ENCODE measurements around the gene THOP1.
A peak's percentile ranks its signal among the peaks of the same experiment; 100 is the strongest.
"Not testable (repeated sequence)": the region's sequence is repeated elsewhere in the genome, so short reads cannot be mapped to it uniquely, and the experiment has no call there.

The THOP1 gene

GRCh38 chr19:2782936-2783780 is 2.1 kb upstream of the THOP1 start, which contains the start of gene SGTA:
SGTA (minus strand) TSS chr19:2783273; CDS start chr19:2769068, 14,205 bp downstream.
- peak; percentile 96 for DNase-seq

GRCh38 chr19:2783781-2784145 is 1.5 kb upstream of the THOP1 start:
- no peak for DNase-seq

GRCh38 chr19:2787115-2787514 is 1.8 kb downstream of the THOP1 start:
- no peak for DNase-seq

GRCh38 chr19:2788237-2788636 is 2.9 kb downstream of the THOP1 start:
- DNase-seq = no peak

- no peak for DNase-seq
Measured at GRCh38 chr19:2790194-2790556, 4.9 kb downstream of the THOP1 start.

GRCh38 chr19:2790557-2791271 is 5.4 kb downstream of the THOP1 start:
- no peak for DNase-seq

- no peak for DNase-seq
Measured at GRCh38 chr19:2791440-2791839, 6.1 kb downstream of the THOP1 start.

GRCh38 chr19:2791876-2792275 is 6.6 kb downstream of the THOP1 start:
- no peak for DNase-seq

GRCh38 chr19:2792666-2793065 is 7.4 kb downstream of the THOP1 start:
- not testable (repeated sequence) for DNase-seq

- DNase-seq = no peak
Measured at GRCh38 chr19:2793126-2793525, 7.8 kb downstream of the THOP1 start.

GRCh38 chr19:2793577-2793976 is 8.3 kb downstream of the THOP1 start:
- DNase-seq = no peak

GRCh38 chr19:2795827-2796658 is 10.7 kb downstream of the THOP1 start:
- DNase-seq = no peak

GRCh38 chr19:2796659-2797266 is 11.5 kb downstream of the THOP1 start:
- no peak for DNase-seq

GRCh38 chr19:2797280-2797679 is 12.0 kb downstream of the THOP1 start:
- no peak for DNase-seq

GRCh38 chr19:2798158-2798685 is 12.9 kb downstream of the THOP1 start:
- DNase-seq = no peak

GRCh38 chr19:2798733-2799132 is 13.4 kb downstream of the THOP1 start:
- DNase-seq = no peak

GRCh38 chr19:2799273-2800020 is 14.1 kb downstream of the THOP1 start:
- DNase-seq = no peak

- no peak for DNase-seq
Measured at GRCh38 chr19:2800506-2800905, 15.2 kb downstream of the THOP1 start.

GRCh38 chr19:2802826-2803225 is 17.5 kb downstream of the THOP1 start:
- no peak for DNase-seq

GRCh38 chr19:2803486-2804155 is 18.3 kb downstream of the THOP1 start:
- no peak for DNase-seq

Measured in NCI-H1417 treated with DMSO at 0.1 percent for 48 hours (cell line).